GM23338 (cell line): ENCODE results near the gene OR4D1. TPM values are rescaled to one million over a fixed set of nuclear protein-coding genes. Genes with fewer than 3 reads are reported as not detected.

Experiments
- ATAC-seq: fragments of 200-7000 bp; cut with Tn5 transposase; 3 replicates; pipeline ENCODE4 v1.9.1; 2020
- DNase-seq: peaks from one replicate; pipeline ENCODE4 v3.0.0-alpha.2; 2015; ENCODE audit warnings: low spot score
- H2AFZ ChIP-seq: fragments of 200-600 bp; sonication (generic); 2 replicates; pipeline ENCODE4 v1.8.0; 2016; ENCODE audit warnings: antibody characterized with exemption, mild to moderate bottlenecking, moderate library complexity
- H3F3A ChIP-seq: fragments of 200-600 bp; sonication (generic); replicated peaks from 2 replicates; pipeline ENCODE4 v1.8.0; 2017; ENCODE audit warnings: antibody characterized with exemption, mixed run types, low read depth
- H3K27ac ChIP-seq: fragments of 200-600 bp; sonication (generic); 2 replicates; pipeline ENCODE4 v1.6.1; 2016; ENCODE audit warnings: low read depth
- H3K27me3 ChIP-seq: fragments of 200-600 bp; sonication (generic); 2 replicates; pipeline ENCODE4 v1.8.0; 2016; ENCODE audit warnings: mild to moderate bottlenecking, mixed run types, moderate library complexity; ENCODE audit not compliant: insufficient read depth
- H3K36me3 ChIP-seq: fragments of 200-600 bp; sonication (generic); 2 replicates; pipeline ENCODE4 v1.8.0; 2016; ENCODE audit warnings: mild to moderate bottlenecking; ENCODE audit not compliant: insufficient read depth
- H3K4me1 ChIP-seq: fragments of 200-600 bp; sonication (generic); 2 replicates; pipeline ENCODE4 v1.8.0; 2016; ENCODE audit warnings: mild to moderate bottlenecking, moderate library complexity; ENCODE audit not compliant: insufficient read depth
- H3K4me2 ChIP-seq: fragments of 200-600 bp; sonication (generic); 2 replicates; pipeline ENCODE4 v1.7.1; 2017; ENCODE audit warnings: mixed run types
- H3K4me3 ChIP-seq: fragments of 200-600 bp; sonication (generic); 2 replicates; pipeline ENCODE4 v1.6.1; 2016; ENCODE audit warnings: mixed run types
- H3K79me2 ChIP-seq: fragments of 200-600 bp; sonication (generic); replicated peaks from 2 replicates; pipeline ENCODE4 v1.8.0; 2017; ENCODE audit warnings: mild to moderate bottlenecking; ENCODE audit not compliant: insufficient read depth
- H3K9me2 ChIP-seq: fragments of 200-600 bp; sonication (generic); 2 replicates; pipeline ENCODE4 v1.8.0; 2017; ENCODE audit not compliant: insufficient read depth
- H4K20me1 ChIP-seq: fragments of 200-600 bp; sonication (generic); replicated peaks from 2 replicates; pipeline ENCODE4 v1.8.0; 2017; ENCODE audit warnings: mild to moderate bottlenecking; ENCODE audit not compliant: insufficient read depth
- H3K27ac Mint-ChIP-seq: 2 replicates; pipeline ENCODE4 v1.8.0; 2020; ENCODE audit warnings: inconsistent platforms, mild to moderate bottlenecking, moderate library complexity, mixed read lengths
- H3K27me3 Mint-ChIP-seq: 3 replicates; pipeline ENCODE4 v1.8.0; 2022; ENCODE audit warnings: low read depth, mild to moderate bottlenecking, moderate library complexity, mixed read lengths, inconsistent platforms; ENCODE audit not compliant: insufficient read depth, poor library complexity
- H3K36me3 Mint-ChIP-seq: 3 replicates; pipeline ENCODE4 v1.8.0; 2021; ENCODE audit warnings: low read depth, mild to moderate bottlenecking, inconsistent platforms, moderate library complexity, mixed read lengths
- H3K4me1 Mint-ChIP-seq: 3 replicates; pipeline ENCODE4 v1.8.0; 2020; ENCODE audit warnings: mild to moderate bottlenecking, inconsistent platforms, mixed read lengths
- H3K4me3 Mint-ChIP-seq: 3 replicates; pipeline ENCODE4 v1.8.0; 2021; ENCODE audit warnings: moderate library complexity, mild to moderate bottlenecking, inconsistent platforms, mixed read lengths
- H3K9me3 Mint-ChIP-seq: 3 replicates; pipeline ENCODE4 v1.8.0; 2020; ENCODE audit warnings: moderate library complexity, mild to moderate bottlenecking, inconsistent platforms, mixed read lengths
- CREB1 ChIP-seq: fragments of 250-450 bp; sonication (Bioruptor Pico); IDR thresholded peaks from 2 replicates; pipeline ENCODE4 v1.5.0; 2020; ENCODE audit warnings: low read depth, mild to moderate bottlenecking, moderate library complexity
- CTCF ChIP-seq, 2 experiments: fragments of 200-600 bp in 1 of 2; sonication (generic) in 1 of 2; conservative IDR thresholded peaks; 2 replicates each; pipeline versions ENCODE4 v1.5.1 to v1.6.1; 2016 to 2017; ENCODE audit warnings: antibody characterized with exemption in 2 of 2, low read depth in 2 of 2, mild to moderate bottlenecking in 2 of 2, moderate library complexity in 1 of 2
- JUNB ChIP-seq: IDR thresholded peaks from one replicate; pipeline ENCODE4 v1.6.1; 2016; ENCODE audit warnings: antibody characterized with exemption; ENCODE audit not compliant: unreplicated experiment
- NANOG ChIP-seq: IDR thresholded peaks from 2 replicates; pipeline ENCODE4 v1.6.1; 2016; ENCODE audit warnings: antibody characterized with exemption, borderline replicate concordance
- REST ChIP-seq: IDR thresholded peaks from one replicate; pipeline ENCODE4 v1.6.1; 2018; ENCODE audit warnings: antibody characterized with exemption; ENCODE audit not compliant: unreplicated experiment
- ZNF114 ChIP-seq: fragments of 250-450 bp; sonication (Bioruptor Pico); IDR thresholded peaks from 2 replicates; pipeline ENCODE4 v1.5.0; 2020; ENCODE audit warnings: mild to moderate bottlenecking, moderate library complexity
- ZNF331 ChIP-seq: fragments of 250-450 bp; sonication (Bioruptor Pico); IDR thresholded peaks from 2 replicates; pipeline ENCODE4 v1.5.0; 2020; ENCODE audit warnings: low read depth, mild to moderate bottlenecking, moderate library complexity
- ZNF462 ChIP-seq: fragments of 250-450 bp; sonication (Bioruptor Pico); IDR thresholded peaks from 2 replicates; pipeline ENCODE4 v1.5.0; 2020; ENCODE audit warnings: mild to moderate bottlenecking, moderate library complexity
- polyA plus RNA-seq: library from polyadenylated mRNA; unstranded; fragments of >200 nt; fragmentation: Nextera tagmentation; extraction: Ambion mirVana; gene quantifications from 2 replicates; pipeline ENCODE4 v1.2.1, GENCODE V29; 2016
- total RNA-seq: library from RNA; depleted of rRNA; stranded (reverse); fragments of >200 nt; shearing (Covaris generic); gene quantifications from 2 replicates; pipeline ENCODE4 v1.2.3, GENCODE V29; 2014

OR4D1 gene
- total and polyA plus RNA-seq, 2 experiments from 2014 or later, result 0.10 to 0.50 TPM

- Mint-ChIP-seq H3K4me3 (no peak overlapping the region), H3K9me3 (no peaks in the 10 kb centered on the region), H3K27ac (no peak overlapping the region), H3K36me3 (no peaks in the 10 kb centered on the region), H3K27me3 (peaks cover 10% of the 10 kb centered on the region), H3K4me1 (no peaks in the 10 kb centered on the region)
- no peaks in the 10 kb centered on the region for H3F3A ChIP-seq
- H3K9me2 ChIP-seq, result no peaks in the 10 kb centered on the region
- no peak for ATAC-seq
- no peak overlapping the region for H3K4me2 ChIP-seq
- no peaks in the 10 kb centered on the region for H3K27me3 ChIP-seq
- no peaks in the 10 kb centered on the region for H3K4me1 ChIP-seq
- no peaks in the 10 kb centered on the region for H3K79me2 ChIP-seq
- H3K27ac ChIP-seq, result no peak overlapping the region
- TF ChIP-seq CREB1, result no peak
- TF ChIP-seq NANOG, result no peak
- no peak for TF ChIP-seq JUNB
- no peak for TF ChIP-seq REST
- TF ChIP-seq ZNF114 (CRISPR knock-in tag), result no peak
- no peak for TF ChIP-seq CTCF (conservative IDR thresholded peaks at IDR 0.05; ENCODE audit: low read depth in 2 of 2)
- H3K4me3 ChIP-seq, result no peak overlapping the region
- no peak for DNase-seq
- H2AFZ ChIP-seq, result no peak overlapping the region
- H4K20me1 ChIP-seq, result no peaks in the 10 kb centered on the region
- no peaks in the 10 kb centered on the region for H3K36me3 ChIP-seq
Observed at GRCh38 chr17:58174871-58175270, 26.7 kb downstream of the OR4D1 start.

GRCh38 chr17:58176200-58176599 is 28.0 kb downstream of the OR4D1 start:
- H3K36me3 Mint-ChIP-seq, result no peaks in the 10 kb centered on the region
- H2AFZ ChIP-seq, result no peak overlapping the region
- H3K4me1 ChIP-seq, result no peaks in the 10 kb centered on the region
- no peaks in the 10 kb centered on the region for H3K79me2 ChIP-seq
- no peaks in the 10 kb centered on the region for H3K36me3 ChIP-seq
- peaks cover 3% of the 10 kb centered on the region for H3K27me3 Mint-ChIP-seq
- H3K4me3 Mint-ChIP-seq, result no peak overlapping the region
- no peak overlapping the region for H3K27ac ChIP-seq
- peak; percentile 40 for DNase-seq
- no peaks in the 10 kb centered on the region for H3F3A ChIP-seq
- no peak overlapping the region for H3K27ac Mint-ChIP-seq
- H3K9me3 Mint-ChIP-seq, result no peaks in the 10 kb centered on the region
- no peaks in the 10 kb centered on the region for H3K9me2 ChIP-seq
- H3K27me3 ChIP-seq, result no peaks in the 10 kb centered on the region
- H3K4me3 ChIP-seq, result no peak overlapping the region
- no peaks in the 10 kb centered on the region for H4K20me1 ChIP-seq
- no peaks in the 10 kb centered on the region for H3K4me1 Mint-ChIP-seq
- H3K4me2 ChIP-seq, result no peak overlapping the region
- no peak for ATAC-seq
- no peak for TF ChIP-seq ZNF462 (CRISPR knock-in tag)
- TF ChIP-seq ZNF331 (CRISPR knock-in tag), result no peak
